Fibroblast of the conjunctiva (primary cell): ENCODE data around the gene LEF1.
"Not testable (repeated sequence)": the region's sequence is repeated elsewhere in the genome, so short reads cannot be mapped to it uniquely, and the experiment has no call there.

Experiments
- DNase-seq: peaks from one replicate; pipeline ENCODE4 v3.0.0-alpha.2; 2010; ENCODE audit warnings: low read depth

Gene LEF1

DNA sequence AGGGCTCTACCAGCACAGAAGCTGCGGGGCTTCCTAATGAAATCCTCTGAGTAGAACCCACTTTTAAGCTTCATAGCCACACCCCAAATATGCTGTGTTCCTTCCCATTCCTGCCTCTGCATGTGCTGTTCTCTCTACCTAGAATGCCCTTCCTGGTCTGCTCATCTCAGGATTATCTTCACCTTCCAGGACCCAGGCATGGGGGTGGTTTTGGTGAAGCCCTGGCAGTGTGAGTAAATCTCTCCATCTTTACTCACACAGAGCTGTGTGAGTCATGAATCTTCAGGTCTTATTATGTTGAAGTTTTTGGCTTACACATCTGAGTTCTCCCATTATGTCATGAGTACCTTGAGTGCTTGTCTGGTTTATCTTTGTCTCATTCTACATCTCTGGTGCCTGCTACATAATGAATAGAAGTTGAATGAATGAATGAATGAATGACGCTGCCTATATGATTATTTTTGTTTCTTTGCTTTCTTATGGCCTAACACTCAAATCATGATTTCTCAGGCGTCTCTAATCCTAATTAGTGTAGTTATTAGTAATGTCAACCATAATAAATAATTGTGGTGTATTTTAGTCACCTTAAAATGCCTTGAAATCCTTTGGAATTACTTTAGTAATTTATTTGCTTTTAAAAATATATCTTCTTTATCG, 137.2 kb downstream of the LEF1 start:
- no peak for DNase-seq

DNA sequence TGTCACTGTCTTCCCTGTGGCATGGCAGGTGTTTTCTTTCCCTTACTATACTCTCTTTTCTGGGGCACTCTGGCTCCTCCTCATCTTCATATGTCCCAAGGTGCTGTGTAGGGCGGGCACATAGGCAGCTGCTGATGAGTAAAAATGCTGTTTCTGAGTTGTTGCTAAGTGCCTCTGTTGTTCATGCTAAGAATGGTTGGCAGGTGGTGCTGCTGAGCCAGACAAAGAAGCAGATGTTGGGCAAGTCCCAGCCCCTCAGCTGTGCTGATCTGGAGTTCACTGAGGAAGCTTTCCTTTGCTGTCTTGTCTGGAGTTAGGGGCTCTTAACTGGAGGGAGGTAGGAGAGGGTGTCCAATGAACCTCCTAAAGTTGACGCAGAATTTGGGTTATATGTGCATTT, 138.4 kb downstream of the LEF1 start:
- peak; percentile 53 for DNase-seq

GRCh38 chr4:108029731-108030130, 139.0 kb downstream of the LEF1 start:
- DNase-seq: no peak

DNA sequence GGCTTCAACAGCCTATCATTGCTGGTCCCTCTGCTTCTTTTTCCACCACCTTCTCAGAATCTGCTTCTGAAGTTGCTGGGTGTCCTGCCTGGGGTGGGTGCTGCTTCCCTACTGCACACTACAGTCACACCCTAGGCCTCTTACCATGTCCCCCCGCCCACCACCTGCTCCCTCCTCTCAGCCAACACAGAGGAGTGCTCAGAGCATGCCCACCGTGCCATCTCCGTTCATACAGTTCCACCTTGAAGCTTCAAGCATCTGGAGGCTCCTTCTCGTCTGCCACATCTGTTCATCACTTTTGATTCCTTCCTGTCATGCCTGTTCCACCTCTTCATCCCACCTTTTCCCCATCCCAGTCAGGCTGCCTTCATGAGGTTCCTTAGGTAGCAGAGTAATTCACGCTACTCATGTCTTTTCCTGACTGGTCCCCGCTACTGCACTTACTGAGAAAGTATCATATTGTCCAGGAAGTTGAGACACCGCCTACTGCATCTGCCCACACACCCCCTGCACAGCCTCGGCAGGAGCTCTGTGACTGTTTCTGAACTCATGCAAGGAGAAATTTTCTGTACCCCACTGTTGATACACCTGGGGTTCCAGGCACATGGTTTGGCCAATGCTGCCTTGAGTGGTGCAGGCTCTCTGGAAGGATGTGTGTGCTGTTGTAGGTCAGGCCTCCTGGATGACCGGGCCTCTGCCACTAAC, 139.6 kb downstream of the LEF1 start:
- DNase-seq: no peak

- no peak for DNase-seq
These were observed 143.9 kb downstream of the LEF1 start for GRCh38 chr4:108024878-108025165.

DNA sequence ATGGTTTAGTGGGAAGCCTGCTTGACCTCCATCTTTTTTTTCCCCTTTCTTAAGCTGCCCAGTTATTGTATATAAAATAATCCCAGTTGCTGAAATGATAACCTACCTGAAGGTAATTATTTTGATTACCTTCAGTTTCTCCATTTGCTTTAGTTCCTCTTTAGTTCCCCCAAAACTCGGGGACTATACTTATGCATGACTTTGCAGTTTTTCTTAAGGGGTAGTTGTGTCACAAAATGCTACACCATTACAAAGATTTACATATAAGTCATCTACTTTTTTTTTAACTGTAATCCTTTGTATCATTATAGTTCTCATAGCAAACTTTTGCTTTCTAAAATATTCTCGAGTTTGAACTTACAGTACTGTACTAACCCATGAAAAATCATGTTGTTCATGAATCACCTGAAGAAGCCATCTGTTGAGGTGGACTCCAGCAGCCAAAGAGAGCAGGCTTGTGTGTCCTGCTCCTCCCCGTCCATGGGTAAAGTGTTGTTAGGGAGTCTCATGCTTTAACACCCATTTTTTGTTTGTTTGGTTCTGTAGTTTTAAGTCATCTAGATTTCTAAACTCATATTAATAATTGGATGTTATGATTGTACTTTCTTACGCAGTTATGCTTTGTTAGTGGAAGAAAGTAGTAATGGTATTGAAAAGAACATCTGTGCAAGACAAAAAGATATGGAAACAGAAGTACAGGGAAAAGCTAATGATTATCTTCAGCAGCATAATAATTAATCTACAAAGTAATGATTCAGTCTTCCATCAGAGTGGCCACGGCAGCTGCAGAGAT, 144.5 kb downstream of the LEF1 start:
- DNase-seq: no peak

GRCh38 chr4:108018884-108019187, 149.9 kb downstream of the LEF1 start:
- no peak for DNase-seq

GRCh38 chr4:108018040-108018883, 150.5 kb downstream of the LEF1 start:
- peak; percentile 64 for DNase-seq

GRCh38 chr4:108013955-108014354, 154.8 kb downstream of the LEF1 start:
- DNase-seq: no peak

DNA sequence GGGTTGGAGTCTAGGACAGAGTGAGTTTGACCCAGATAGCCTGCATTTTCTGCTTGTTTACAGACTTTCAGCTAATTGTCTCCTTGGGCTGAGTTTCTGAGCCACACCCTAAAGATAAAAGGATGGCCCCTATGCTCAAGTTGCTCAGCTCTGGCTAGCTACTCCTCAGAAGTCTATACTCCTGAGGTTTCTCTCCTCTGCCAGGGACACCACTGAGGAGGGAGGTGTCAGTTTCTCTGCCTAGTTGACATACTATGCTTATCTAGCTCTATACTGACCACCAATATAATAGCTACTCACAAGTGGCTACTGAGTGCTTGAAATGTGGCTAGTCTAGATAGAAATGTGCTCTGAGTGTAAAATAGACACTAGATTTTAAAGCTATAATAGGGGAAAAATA, 155.4 kb downstream of the LEF1 start:
- DNase-seq: no peak

DNA sequence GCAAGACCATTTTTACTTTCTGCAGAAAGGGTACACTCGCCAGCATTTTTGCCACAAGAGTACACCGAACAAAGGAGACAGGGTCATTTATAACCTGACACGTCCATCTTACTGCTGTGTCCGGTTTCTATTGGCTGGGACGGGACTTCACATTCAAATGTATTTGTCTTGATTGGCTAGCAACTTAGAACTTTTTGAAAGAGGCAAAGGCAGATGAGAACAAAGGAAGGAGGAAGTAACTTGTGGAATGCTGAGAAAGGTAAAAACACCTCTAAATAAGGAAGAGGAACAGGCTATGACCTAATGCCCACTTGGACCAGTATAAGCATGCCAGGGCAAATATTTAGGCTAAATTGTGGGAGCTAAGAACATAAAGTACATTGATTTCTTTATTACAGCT, 156.3 kb downstream of the LEF1 start:
- not testable (repeated sequence) for DNase-seq

DNA sequence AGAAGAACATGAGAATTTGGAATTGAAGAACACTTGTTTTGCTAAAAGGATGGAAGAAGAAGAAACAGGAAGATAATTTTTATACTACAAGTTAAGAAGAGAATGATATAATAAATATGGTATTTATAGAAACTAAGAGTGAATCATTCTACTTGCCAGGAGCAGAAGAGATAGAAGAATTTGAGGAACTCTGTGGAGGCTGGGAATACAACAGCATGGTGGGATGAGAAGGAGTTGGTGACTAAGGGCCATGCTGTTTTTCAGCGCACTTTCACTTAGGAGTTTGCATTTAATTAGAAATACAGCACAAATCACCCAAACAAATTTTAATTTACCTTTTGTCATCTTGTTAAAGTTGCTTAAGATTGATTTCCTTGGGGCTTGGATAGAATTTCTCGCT, 158.6 kb downstream of the LEF1 start:
- DNase-seq: no peak

DNA sequence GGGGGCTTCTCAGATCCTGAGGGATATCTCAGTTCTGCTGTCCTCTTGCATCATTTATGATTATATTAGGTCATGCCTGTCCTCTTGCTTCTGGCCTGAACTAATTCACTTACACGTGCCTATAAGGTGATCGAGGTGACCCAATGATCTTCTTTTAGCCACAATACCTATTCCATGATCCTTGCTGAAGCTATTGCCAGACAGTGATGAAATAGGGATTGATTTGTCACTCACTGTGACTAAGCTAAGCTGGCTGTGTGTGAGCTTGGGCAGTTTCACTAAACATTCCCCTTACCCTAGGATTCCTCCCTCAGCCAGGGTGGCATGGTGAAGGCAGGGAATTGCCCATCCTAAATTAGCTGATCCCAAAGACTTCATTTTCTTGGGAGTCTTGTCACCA, 160.0 kb downstream of the LEF1 start:
- no peak for DNase-seq

DNA sequence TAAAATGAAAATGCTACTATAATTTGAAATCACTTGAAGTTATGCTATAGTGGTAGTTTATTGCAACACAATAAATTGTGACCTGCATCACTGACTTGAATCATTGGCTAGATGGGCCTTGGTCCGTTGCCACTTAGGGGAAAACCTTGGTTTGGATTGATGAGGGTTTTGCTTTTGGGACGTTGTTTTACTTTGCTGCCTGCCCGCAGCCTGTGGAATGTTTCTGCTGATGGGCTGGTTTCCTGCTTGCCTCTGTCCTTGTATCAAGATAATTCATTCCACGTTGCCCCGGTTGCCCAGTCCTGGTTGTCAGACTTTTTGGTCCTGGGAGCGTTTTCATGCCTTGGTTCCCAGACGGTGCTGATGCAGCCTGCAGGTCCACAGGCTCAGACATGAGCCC, 160.7 kb downstream of the LEF1 start:
- DNase-seq: no peak

- DNase-seq: no peak
These were observed 162.4 kb downstream of the LEF1 start for GRCh38 chr4:108006361-108006760.

- DNase-seq: no peak
These were observed 162.9 kb downstream of the LEF1 start for GRCh38 chr4:108005807-108006206.

DNA sequence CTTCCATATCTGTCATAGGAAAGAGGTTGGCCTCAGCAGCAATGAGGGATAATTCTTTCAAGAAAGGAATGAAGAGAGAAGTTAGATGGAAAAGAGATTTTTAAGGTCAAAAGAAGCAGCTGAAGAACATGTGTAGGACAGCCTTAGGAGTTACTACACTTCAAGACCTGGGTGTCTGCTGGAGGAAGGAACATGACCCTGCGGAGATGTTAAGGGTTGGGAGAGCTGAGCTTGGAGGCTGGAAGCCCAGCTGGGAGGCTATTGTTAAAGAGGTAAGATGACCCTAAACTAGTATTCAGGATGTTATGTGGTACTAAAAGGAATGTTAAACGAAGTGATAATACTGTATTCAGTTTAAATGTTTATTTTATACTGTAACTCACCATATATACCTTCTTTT, 164.1 kb downstream of the LEF1 start:
- DNase-seq: no peak

- no peak for DNase-seq
These were observed 164.7 kb downstream of the LEF1 start for GRCh38 chr4:108003982-108004515.

- no peak for DNase-seq
These were observed 167.1 kb downstream of the LEF1 start for GRCh38 chr4:108001540-108002135.

DNA sequence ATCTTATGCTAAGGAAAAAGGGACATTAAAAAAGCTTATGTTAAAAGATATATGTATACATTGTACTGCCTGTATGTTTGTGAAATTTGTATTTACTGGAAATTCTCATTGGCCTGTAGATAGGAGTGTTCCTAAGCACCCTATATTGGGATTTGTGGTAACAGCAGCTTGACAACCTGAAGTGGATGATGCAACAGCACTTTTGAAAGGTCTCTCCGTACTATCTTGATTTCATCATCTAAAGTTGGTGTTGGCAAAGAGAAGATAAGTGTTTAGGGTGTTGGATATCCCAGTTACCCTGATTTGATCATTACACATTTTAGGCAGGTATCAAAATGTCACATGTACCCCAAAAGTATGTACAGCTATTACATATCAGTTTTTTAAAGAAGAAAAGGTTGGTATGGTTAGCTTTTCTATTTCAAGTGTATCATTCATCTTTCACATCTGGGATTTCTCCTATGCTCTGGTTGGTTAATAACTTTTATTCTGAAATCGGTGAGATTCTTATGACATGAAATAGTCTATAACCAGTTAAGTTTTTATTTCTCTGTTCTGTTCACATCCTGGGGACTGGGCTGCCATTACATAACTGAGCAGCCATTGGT, 168.7 kb downstream of the LEF1 start:
- DNase-seq: no peak

- no peak for DNase-seq
These were observed 170.9 kb downstream of the LEF1 start for GRCh38 chr4:107997794-107998193.
